GM10248 (cell line): ENCODE measurements around the gene CDK5R1.
"Not testable (repeated sequence)": the region's sequence is repeated elsewhere in the genome, so short reads cannot be mapped to it uniquely, and the experiment has no call there.

Experiments used
- CTCF ChIA-PET: fragments of 300-600 bp; sonication (Branson Sonifier 250); formaldehyde crosslinking; extraction: SDS; loops from one replicate; lab custom pipeline; 2021; ENCODE audit warnings: antibody characterized with exemption; lab: Yijun Ruan, JAX
- POLR2A ChIA-PET: fragments of 350-650 bp; sonication (Branson Sonifier 250); formaldehyde crosslinking; extraction: SDS; loops from one replicate; lab custom pipeline; 2020; ENCODE audit warnings: antibody characterized with exemption; lab: Yijun Ruan, JAX
- DNase-seq: peaks from one replicate; pipeline ENCODE4 v3.0.0; 2012; ENCODE audit errors: extremely low spot score
- CTCF ChIP-seq: IDR thresholded peaks from 2 replicates; pipeline ENCODE4 v1.5.1; 2012; ENCODE audit warnings: mild to moderate bottlenecking, low read depth; ENCODE audit errors: extremely low read depth, missing control alignments, control extremely low read depth

Gene CDK5R1

GRCh38 chr17:32445497-32445896 lies 41.3 kb upstream of the CDK5R1 start:
- no peak for DNase-seq
- TF ChIP-seq CTCF = no peak
- ChIA-PET CTCF (interaction anchor here (1.4 to 10.4 kb wide), 12 partner anchors 8 to 432 kb away, joined by 4 to 139 read pairs (median 8); partner anchors contain the start of gene MYO1D), POLR2A (no interaction called here)

- ChIA-PET POLR2A (no interaction called here), CTCF (interaction anchor here (1.5 to 10.4 kb wide), 4 partner anchors 8 to 431 kb away, joined by 6 to 139 read pairs (median 15); partner anchors contain the start of gene MYO1D)
- DNase-seq = no peak
- TF ChIP-seq CTCF = no peak
Measured at GRCh38 chr17:32445971-32446370, 40.8 kb upstream of the CDK5R1 start.

- DNase-seq = no peak
- ChIA-PET CTCF (interaction anchor here (10.4 kb wide), 1 partner anchor 16 kb away, joined by 139 read pairs; no protein-coding TSS in a partner anchor), POLR2A (interaction anchor here (0.7 kb wide), 1 partner anchor 12 kb away, joined by 4 read pairs; no protein-coding TSS in a partner anchor)
- no peak for TF ChIP-seq CTCF
Measured at GRCh38 chr17:32446949-32447348, 39.8 kb upstream of the CDK5R1 start.

- CTCF ChIA-PET = interaction anchor here (1.3 to 10.4 kb wide), 3 partner anchors 13 to 33 kb away, joined by 3 to 139 read pairs (median 28); no protein-coding TSS in a partner anchor
- DNase-seq = no peak
- TF ChIP-seq CTCF = no peak
- POLR2A ChIA-PET = no interaction called here
Measured at GRCh38 chr17:32449963-32450362, 36.8 kb upstream of the CDK5R1 start.

- CTCF ChIA-PET = interaction anchor here (5.3 kb wide), 1 partner anchor 13 kb away, joined by 28 read pairs; no protein-coding TSS in a partner anchor
- DNase-seq, POLR2A ChIA-PET: not testable (repeated sequence)
Measured at GRCh38 chr17:32450379-32450778, 36.4 kb upstream of the CDK5R1 start.

GRCh38 chr17:32451879-32452278 lies 34.9 kb upstream of the CDK5R1 start:
- TF ChIP-seq CTCF = no peak
- CTCF ChIA-PET = interaction anchor here (5.3 kb wide), 1 partner anchor 12 kb away, joined by 28 read pairs; no protein-coding TSS in a partner anchor
- DNase-seq = no peak
- POLR2A ChIA-PET = no interaction called here

GRCh38 chr17:32452281-32452680 lies 34.5 kb upstream of the CDK5R1 start:
- ChIA-PET CTCF (interaction anchor here (3.2 to 5.3 kb wide), 2 partner anchors 8 to 11 kb away, joined by 15 to 28 read pairs; partner anchors contain the start of gene PSMD11), POLR2A (no interaction called here)
- DNase-seq = no peak
- TF ChIP-seq CTCF = no peak
